DOHH2 (cell line): ENCODE data around the gene THBS3.

Source experiments
- CTCF ChIP-seq: fragments of 200-600 bp; sonication (generic); IDR thresholded peaks from one replicate; pipeline ENCODE4 v1.5.1; 2014; ENCODE audit warnings: antibody characterized with exemption, mild to moderate bottlenecking, low read depth, low read length; ENCODE audit not compliant: poor library complexity, severe bottlenecking
- EZH2phosphoT487 ChIP-seq: fragments of 200-600 bp; sonication (generic); IDR thresholded peaks from 2 replicates; pipeline ENCODE4 v1.6.1; 2017; ENCODE audit warnings: borderline replicate concordance, mild to moderate bottlenecking, antibody characterized with exemption, low read length, moderate library complexity, mixed read lengths

GRCh38 chr1:155181371-155182051, 26.2 kb downstream of the THBS3 start:
- TF ChIP-seq CTCF = no peak
- TF ChIP-seq EZH2phosphoT487 = no peak
